Epithelial cell of esophagus (primary cell): ENCODE results near the gene AKAP5.

Experiments
- DNase-seq: peaks from one replicate; pipeline ENCODE4 v3.0.0; 2010; ENCODE audit warnings: low read depth
- H3K4me3 ChIP-seq: 2 replicates; pipeline ENCODE4 v1.5.1; 2011; ENCODE audit warnings: mild to moderate bottlenecking, low read length, control low read depth
- CTCF ChIP-seq: IDR thresholded peaks from 2 replicates; pipeline ENCODE4 v1.5.1; 2011; ENCODE audit warnings: low read depth, mild to moderate bottlenecking, low read length, control low read depth, inconsistent platforms; ENCODE audit not compliant: insufficient read depth; ENCODE audit errors: missing control alignments

The AKAP5 gene

DNA sequence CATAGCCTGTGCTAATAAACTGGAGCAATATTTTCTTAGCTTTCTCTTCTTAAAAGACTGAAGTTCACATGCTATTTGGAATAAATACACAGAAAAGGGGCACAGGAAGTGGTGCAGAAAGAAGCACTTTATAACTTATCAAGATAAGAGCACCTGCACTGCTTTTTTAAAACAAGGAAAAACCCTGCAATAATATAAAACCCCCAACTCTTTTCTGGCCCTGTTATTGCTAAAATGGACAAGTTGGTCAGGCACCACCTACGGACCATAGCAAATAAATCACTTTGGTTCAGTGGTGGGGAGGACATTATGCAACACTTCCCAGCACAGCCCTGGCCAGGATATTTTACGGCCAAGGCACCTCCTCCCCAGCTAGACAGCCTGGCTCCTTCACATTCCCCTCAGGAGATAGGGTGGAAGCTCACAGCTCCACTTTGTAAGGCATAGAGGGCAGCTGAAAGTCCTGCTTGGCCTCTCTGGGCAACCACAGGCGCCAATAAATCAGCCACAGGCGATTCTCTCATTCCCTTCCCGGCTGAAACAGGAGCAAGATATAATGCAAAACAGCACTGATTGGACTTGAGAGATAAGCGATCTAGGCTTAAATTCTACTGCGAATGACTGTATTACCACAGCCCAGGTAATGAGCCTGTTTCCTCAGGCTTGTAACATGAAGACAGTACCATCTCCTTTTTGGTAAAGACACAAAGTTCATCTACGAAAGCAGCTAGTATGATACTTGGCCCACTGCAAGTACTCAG, 36.3 kb downstream of the AKAP5 start:
- peak; percentile 36 for DNase-seq
- no peak for TF ChIP-seq CTCF
- H3K4me3 ChIP-seq: no peak overlapping the region

DNA sequence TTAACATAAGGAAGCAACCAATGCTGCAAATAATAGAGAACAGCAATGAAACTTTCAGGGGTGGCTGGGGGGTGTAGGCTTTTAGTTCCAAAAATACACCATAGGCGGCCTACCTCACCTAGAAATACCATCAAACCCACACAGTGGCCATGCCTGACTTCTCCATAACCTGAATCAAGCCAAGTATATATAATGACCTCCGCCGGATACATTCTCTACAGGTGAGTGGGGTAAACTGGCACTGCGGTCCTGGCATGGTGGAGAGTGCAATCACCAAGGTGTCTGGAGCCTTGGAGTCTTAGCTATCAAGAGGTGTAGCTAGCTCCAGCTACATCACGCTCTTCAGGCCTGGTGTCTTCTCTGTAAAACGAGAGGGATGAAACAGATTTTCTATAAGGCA, 37.2 kb downstream of the AKAP5 start:
- no peak for DNase-seq
- no peak for TF ChIP-seq CTCF
- peak overlapping the region; percentile 86 for H3K4me3 ChIP-seq

GRCh38 chr14:64502887-64503433, 37.7 kb downstream of the AKAP5 start:
- peak overlapping the region; percentile 86 for H3K4me3 ChIP-seq
- peak; percentile 85 for DNase-seq
- TF ChIP-seq CTCF: no peak

- DNase-seq: peak; percentile 91
- TF ChIP-seq CTCF: no peak
- peak within 1 kb of the TSS; percentile 86 for H3K4me3 ChIP-seq
Measured at GRCh38 chr14:64503434-64504309, 38.4 kb downstream of the AKAP5 start, which contains the start of gene ZBTB25. ZBTB25 (minus strand) TSS chr14:64503838; CDS start chr14:64490533, 13,305 bp downstream.

DNA sequence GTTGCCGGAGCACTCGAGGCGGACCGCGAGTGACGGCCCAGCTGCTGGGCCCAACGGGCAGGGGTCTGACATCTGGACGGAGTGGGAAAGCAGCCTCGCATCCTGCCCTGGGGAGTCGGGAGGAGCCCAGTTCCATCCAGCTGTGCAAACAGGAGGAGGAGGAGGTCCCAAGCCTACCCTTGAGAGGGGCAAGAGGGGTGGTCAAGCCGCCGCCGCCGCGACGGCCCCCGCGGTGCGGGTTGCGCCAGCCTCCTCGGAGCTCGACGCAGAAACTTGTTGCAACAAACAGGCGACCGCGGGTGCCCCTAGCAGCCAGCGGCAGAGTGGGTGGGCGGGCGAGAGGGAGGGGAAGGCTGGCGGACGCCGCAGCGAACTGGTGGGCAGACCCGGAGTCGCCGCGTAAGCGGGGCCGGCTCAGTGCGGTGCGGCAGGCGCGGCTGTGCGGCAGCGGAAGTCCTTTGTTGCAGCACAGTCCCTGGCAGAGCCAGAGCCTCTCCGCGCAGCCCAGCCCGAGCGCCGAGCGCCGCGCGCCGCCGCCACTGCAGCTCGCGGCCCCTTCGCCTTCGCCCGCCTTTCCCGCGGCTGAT, 39.1 kb downstream of the AKAP5 start, which contains the start of gene ZBTB1:
Gene ZBTB1, plus strand, starts transcription at position 461 of the 587 bp plus-strand sequence. CDS start 16,735 bp downstream, outside the sequence.
- H3K4me3 ChIP-seq: peak within 1 kb of the TSS; percentile 86
- peak; percentile 91 for DNase-seq
- TF ChIP-seq CTCF: no peak
